ENCODE data around the gene COA5.

GRCh38 chr2:98579926-98580325 is 28.4 kb downstream of the COA5 start:
- TF ChIP-seq CTCF (conservative IDR thresholded peaks at IDR 0.05; ENCODE audit: low read depth in 2 of 2) (no peak), ZNF114 (CRISPR knock-in tag; IDR thresholded peaks at IDR 0.05) (no peak), POLR2AphosphoS5 (IDR thresholded peaks at IDR 0.05; ENCODE audit: low read depth) (no peak), ETS1 (IDR thresholded peaks at IDR 0.05) (no peak)
